Thyroid gland (tissue), 4 donors: ENCODE measurements around the gene DHRS12.
A peak's percentile ranks its signal among the peaks of the same experiment; 100 is the strongest.

ENCODE experiments used
- POLR2A ChIP-seq, 2 donors: fragments of 450-650 bp; IDR thresholded peaks; one replicate each; pipeline ENCODE4 v1.6.1; 2017; ENCODE audit warnings: antibody characterized with exemption in 2 of 2, mild to moderate bottlenecking in 2 of 2, moderate library complexity in 1 of 2
- TF ChIP-seq, protein P1 (sequence below), 6 experiments: fragments of 200-600 bp in 3 of 6; fragments of 450-650 bp in 3 of 6; sonication (generic) in 3 of 6; IDR thresholded peaks; one replicate each; pipeline ENCODE4 v1.5.1; 2016 to 2019; ENCODE audit warnings: antibody characterized with exemption in 6 of 6, mild to moderate bottlenecking in 2 of 6, inconsistent platforms in 1 of 6, moderate library complexity in 1 of 6

DNA sequence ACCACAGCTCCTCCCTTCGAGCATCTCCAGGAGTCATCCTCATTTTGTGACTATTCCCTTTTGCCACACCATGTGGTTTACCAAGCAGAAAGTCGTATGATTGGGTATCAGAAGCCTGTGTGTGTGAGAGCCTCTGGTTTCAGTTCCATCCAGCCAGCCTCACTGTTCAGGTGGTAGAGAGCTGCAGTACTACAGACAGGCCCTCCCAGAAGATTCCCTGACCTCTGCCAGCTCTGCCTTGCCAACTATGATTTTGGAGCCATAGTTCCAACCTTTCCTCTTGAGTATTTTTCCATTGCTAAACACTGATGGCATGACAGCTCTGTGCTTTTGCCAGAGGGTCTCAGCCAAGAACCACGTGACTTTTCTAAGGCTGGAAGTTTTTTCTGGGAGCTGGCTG, 82.5 kb downstream of the DHRS12 start:
- TF ChIP-seq, protein P1, sequence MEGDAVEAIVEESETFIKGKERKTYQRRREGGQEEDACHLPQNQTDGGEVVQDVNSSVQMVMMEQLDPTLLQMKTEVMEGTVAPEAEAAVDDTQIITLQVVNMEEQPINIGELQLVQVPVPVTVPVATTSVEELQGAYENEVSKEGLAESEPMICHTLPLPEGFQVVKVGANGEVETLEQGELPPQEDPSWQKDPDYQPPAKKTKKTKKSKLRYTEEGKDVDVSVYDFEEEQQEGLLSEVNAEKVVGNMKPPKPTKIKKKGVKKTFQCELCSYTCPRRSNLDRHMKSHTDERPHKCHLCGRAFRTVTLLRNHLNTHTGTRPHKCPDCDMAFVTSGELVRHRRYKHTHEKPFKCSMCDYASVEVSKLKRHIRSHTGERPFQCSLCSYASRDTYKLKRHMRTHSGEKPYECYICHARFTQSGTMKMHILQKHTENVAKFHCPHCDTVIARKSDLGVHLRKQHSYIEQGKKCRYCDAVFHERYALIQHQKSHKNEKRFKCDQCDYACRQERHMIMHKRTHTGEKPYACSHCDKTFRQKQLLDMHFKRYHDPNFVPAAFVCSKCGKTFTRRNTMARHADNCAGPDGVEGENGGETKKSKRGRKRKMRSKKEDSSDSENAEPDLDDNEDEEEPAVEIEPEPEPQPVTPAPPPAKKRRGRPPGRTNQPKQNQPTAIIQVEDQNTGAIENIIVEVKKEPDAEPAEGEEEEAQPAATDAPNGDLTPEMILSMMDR (IDR thresholded peaks at IDR 0.05), result no peak
- TF ChIP-seq POLR2A (IDR thresholded peaks at IDR 0.05), result peak in 1 of 2 donors; percentile 15
